Gastrocnemius medialis (tissue), 4 donors: ENCODE results near the gene PIK3R3.
A peak's percentile ranks its signal among the peaks of the same experiment; 100 is the strongest.

Experiments
- CTCF ChIP-seq, 5 experiments: fragments of 450-650 bp in 3 of 5; fragments of 200-600 bp in 2 of 5; sonication (generic) in 2 of 5; IDR thresholded peaks in 4 of 5; conservative IDR thresholded peaks in 1 of 5; 1 replicate in 4 of 5; 2 replicates in 1 of 5; pipeline ENCODE4 v1.5.1; 2016 to 2019; ENCODE audit warnings: antibody characterized with exemption in 5 of 5, mild to moderate bottlenecking in 3 of 5, moderate library complexity in 3 of 5
- POLR2A ChIP-seq, 2 donors: fragments of 450-650 bp; IDR thresholded peaks; one replicate each; pipeline ENCODE4 v1.6.1; 2017; ENCODE audit warnings: antibody characterized with exemption in 2 of 2, mild to moderate bottlenecking in 2 of 2, moderate library complexity in 2 of 2

- TF ChIP-seq CTCF (IDR thresholded peaks at IDR 0.05 in 4 of 5, conservative IDR thresholded peaks at IDR 0.05 in 1 of 5): no peak
- peak in 1 of 2 donors; percentile 18 for TF ChIP-seq POLR2A (IDR thresholded peaks at IDR 0.05)
These were observed 791 bp upstream of the PIK3R3 start for GRCh38 chr1:46133181-46133658.
